CD4-positive, alpha-beta T cell treated with Interleukin-17A for 4 hours (primary cell): ENCODE data around the gene NAT14.

Source experiments
- DNase-seq: peaks from one replicate; pipeline ENCODE4 v3.0.0-alpha.2; 2020; ENCODE audit warnings: mixed read lengths

Gene NAT14

DNA sequence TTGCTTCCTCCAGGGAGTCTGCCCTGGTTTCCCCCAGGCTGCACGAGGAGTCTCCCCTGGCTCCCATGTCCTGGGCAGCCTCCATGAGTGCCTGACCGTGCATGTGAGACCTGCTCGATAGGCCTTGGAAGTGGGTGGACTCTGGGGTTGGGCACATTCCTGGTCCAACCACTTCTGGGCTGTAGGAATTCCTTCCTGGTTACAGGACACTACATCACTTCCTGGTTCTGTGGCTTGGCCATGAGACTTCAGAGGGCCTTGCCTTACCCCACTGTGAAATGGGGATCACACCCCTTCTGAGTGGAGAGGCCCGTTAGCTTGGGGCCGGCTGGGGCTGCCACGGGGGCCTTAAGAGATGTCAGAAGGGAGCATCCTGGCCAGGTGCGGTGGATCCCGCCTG, 12.5 kb upstream of the NAT14 start:
- no peak for DNase-seq

DNA sequence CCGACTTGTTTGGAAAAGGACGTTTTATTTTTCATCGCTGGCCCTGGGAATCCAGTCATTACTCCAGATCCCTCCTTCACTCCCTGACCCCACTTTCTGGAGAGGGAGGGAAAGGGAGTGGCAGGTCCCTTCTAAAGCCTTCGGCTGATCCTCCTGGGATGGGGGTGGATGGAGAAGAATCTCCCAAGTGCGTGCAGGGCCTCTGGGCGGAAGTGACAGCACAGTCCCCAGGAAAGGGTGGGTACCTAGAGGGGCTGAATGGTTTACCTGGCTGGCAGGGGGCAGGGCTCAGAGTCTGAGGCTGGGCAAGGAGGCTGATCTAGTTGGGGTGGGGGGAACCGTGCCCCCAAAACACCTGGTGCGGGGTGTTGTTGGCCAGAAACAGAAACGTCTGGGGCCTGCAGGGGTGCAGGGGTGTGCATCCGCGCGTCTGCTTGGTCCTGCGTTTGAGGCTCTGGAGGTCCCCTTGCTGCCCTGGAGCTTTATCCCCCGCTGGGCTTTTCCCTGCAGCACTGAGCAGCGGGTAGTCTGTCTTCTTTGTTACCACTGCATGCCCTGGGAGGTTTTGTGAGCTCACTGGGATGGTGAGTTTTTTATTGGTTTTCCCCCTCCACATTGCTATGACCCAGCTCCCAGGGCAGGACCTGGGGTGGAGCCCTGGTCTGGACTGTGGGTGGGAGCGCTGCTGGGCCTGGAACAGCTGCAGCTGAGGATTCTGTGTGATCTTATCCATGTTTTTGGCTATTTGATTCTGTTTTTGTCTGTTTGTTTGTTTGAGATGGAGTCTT, 11.6 kb upstream of the NAT14 start:
- no peak for DNase-seq

DNA sequence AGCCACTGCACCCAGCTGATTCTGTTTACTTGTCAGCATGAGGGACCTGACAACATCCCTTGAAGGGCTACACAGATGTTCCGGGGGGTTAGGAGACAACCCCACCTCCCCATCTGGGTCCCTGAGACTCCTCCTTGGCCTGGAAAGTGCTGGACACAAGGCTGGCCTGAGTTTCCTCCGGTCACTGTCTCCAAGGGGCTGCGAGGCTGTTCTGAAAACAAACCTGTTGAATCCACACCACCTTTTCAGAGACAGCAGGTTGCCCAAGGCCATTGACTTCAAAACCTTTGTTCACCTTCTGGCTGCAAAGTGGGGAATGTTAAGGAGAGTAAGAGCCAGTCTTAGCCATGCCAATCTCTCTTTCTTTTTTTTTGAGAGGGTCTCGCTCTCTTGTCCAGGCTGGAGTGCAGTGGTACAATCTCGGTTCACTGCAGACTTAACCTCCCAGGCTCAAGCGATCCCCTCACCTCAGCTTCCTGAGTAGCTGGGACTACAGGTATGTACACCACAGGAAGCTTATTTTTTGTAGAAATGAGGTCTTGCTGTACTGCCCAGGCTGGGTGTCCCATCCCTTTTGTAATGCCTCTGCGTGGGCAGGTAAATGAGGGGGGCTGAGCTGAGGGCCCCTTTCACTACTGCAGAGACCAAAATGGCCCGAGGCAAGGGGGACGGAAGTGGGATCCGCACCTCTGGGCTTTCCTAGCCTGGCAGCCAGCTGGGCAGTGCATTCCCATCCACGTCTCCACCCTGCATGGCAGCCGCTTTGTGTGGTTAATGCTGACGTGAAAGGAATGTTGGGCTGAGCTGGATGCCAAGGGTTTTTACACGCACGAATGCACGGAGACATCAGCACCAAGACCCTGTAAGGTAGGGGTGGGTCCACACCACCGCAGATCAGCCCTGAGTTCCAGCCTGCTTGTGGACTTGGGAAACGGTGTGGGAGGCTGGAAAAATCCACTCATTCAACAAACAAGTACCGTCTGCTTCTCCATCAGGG, 10.4 kb upstream of the NAT14 start:
- DNase-seq: no peak

DNA sequence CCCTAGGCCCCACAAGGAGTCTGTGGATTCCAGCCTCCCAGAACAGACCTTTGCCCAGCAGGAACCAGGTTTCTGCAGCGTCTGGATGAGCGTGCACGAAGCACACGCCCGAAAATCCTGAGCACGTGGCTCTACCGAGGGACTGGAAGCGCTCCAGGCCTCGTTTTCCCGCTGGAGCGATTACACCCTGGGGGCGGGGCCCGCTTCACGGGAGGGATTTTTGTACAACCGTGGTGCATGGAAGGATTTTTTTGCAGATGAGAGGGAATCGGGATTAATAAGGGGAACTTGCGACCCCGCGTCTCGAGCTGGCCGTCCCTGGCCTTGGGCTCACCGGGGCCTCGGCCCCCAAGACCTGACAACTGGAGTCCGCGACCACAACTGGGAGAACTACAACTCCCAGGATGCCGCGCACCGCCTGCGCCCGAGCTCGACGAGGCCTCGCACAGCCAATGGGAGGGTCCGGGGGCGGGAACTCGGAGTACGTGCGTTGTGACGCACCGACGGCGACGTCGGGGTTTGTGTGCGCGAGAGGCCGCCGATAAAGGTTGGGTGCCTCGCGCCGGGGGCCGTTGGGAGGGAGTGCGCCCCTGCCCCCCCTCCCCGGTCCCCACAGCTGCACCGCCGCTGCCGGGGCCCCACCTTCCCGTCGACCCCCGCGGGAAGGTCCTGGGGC, 8.8 kb upstream of the NAT14 start, which contains the start of gene ZNF628:
ZNF628 (plus strand) TSS at position 518 of the 676 bp plus-strand sequence. CDS start 3,294 bp downstream, outside the sequence.
- peak; percentile 99 for DNase-seq

DNA sequence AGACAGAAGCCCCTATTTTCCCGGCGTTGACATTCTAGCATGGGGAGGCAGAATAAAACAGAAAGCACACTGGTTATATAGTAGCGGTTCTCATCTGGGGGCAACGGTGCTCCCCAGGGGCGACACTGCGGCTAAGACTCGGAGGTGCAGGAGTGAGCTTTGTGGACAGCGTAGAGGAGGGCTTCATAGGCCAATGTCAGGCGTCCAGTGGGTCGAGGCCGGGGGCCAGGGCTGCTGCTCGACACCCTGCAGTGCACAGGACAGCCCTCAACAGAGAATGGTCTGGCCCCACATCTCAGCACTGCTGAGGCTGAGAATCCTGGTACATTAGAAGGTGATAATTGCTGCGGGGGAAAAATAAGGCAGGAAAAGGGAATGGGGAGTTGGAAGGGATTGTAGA, 7.1 kb upstream of the NAT14 start:
- DNase-seq: no peak

DNA sequence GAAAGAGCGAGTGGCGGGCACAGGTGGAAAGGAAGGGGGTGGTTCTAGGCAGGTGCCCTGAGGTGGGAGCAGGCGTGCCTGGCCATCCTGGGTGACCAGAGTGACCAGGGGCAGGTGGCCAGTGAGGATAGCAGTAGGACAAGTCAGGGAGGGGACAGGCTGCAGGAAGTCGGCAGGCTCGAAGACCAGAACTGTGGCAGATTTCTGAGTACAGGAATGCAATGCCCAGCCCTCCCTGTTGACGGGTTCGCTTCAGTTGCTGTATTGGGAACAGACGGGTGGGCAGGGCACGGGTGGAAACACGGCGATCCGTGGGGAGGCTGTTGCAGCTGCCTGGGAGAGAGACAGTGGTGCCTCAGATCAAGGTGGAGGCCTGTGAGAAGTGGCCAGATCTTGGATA, 6.6 kb upstream of the NAT14 start:
- DNase-seq: no peak

DNA sequence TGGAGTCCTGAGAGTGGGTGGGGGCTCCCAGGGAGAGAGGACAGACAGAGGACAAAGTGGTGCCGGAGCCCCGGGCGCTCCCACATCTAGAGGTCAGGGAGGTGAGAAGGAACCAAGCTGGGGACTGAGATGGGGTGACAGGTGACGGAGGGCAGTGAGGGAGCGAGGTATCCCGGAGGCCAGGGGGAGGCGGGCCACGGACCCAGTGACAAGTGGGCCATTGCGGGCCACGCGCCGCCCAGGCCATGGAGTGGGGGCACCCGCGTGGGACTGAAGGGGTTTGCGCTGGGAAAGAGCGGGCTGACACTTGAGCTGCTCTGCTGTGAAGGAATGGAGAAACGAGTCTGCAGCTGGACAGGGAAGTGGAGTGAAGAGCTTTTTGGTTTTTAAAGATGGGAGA, 5.9 kb upstream of the NAT14 start:
- DNase-seq: no peak

DNA sequence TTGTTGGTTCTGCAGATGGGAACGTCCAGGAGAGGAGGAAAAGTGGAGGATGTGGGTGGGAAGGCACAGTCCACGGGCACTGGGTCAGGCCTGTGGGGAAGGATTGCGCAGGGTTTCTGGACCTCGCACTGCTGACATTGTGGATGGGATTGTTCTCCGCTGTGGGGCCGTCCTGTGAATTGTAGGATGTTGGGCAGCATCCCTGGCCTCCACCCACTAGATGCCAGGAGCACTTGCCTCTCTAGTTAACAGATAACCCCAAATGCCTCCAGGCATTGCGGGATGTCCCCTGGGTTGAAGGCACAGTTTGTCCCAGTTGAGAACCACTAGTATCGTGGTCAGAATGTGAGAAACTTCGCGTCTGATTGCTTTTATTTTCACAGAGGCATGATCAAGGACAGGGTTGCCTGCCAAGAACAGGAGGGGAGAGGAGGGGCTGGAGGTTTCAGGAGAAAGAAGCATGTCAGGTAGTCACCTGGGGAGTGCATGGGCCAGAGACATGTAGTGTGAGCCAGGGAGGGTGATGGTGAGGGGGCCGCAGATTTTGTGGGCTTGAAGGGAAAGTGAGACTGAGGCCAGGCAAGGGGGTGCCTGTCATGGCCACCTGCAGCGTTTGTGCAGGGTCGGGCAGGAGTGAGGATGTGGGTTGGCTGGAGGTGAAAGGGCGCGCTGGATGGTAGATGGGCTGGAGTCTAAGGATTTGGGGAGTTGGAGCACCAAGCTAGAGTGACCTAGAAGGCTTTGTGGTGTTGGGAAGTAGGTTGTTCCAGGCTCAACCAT, 5.3 kb upstream of the NAT14 start:
- DNase-seq: no peak

DNA sequence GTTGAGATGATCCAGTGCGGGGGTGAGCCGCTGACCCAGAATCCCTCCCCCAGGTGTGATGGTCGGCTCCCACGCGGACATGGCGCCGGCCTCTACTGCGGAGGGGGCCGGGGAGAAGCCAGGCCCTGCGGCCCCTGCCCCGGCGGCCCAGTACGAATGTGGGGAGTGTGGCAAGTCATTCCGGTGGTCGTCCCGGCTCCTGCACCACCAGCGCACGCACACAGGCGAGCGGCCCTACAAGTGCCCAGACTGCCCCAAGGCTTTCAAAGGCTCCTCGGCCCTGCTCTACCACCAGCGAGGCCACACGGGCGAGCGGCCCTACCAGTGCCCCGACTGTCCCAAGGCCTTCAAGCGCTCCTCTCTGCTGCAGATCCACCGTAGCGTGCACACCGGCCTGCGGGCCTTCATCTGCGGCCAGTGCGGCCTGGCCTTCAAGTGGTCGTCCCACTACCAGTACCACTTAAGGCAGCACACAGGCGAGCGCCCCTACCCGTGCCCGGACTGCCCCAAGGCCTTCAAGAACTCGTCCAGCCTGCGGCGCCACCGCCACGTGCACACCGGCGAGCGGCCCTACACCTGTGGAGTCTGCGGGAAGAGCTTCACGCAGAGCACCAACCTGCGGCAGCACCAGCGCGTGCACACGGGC, 3.7 kb upstream of the NAT14 start:
- DNase-seq: no peak

DNA sequence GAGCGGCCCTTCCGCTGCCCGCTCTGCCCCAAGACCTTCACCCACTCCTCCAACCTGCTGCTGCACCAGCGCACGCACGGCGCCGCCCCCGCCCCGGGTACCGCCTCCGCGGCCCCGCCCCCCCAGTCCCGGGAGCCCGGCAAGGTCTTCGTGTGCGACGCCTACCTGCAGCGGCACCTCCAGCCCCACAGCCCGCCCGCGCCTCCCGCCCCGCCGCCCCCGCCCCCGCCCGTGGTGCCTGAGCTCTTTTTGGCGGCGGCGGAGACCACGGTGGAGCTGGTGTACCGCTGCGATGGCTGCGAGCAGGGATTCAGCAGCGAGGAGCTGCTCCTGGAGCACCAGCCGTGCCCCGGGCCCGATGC, 3.2 kb upstream of the NAT14 start:
- DNase-seq: no peak

DNA sequence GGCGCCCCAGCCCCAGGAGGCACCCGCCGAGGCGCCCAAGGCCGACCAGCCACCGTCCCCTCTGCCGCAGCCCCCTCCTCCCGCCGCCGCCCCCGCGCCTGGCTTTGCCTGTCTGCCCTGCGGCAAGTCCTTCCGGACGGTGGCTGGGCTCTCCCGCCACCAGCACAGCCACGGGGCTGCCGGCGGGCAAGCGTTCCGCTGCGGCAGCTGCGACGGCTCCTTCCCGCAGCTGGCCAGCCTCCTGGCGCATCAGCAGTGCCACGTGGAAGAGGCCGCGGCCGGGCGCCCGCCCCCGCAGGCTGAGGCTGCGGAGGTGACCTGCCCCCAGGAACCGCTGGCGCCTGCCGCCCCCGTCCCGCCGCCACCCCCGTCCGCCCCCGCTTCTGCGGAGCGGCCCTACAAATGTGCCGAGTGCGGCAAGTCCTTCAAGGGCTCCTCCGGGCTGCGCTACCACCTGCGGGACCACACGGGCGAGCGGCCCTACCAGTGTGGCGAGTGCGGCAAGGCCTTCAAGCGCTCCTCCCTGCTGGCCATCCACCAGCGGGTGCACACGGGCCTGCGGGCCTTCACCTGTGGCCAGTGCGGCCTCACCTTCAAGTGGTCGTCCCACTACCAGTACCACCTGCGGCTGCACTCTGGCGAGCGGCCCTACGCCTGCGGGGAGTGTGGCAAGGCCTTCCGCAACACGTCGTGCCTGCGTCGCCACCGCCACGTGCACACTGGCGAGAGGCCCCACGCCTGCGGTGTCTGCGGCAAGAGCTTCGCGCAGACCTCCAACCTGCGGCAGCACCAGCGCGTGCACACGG, 2.6 kb upstream of the NAT14 start:
- no peak for DNase-seq

DNA sequence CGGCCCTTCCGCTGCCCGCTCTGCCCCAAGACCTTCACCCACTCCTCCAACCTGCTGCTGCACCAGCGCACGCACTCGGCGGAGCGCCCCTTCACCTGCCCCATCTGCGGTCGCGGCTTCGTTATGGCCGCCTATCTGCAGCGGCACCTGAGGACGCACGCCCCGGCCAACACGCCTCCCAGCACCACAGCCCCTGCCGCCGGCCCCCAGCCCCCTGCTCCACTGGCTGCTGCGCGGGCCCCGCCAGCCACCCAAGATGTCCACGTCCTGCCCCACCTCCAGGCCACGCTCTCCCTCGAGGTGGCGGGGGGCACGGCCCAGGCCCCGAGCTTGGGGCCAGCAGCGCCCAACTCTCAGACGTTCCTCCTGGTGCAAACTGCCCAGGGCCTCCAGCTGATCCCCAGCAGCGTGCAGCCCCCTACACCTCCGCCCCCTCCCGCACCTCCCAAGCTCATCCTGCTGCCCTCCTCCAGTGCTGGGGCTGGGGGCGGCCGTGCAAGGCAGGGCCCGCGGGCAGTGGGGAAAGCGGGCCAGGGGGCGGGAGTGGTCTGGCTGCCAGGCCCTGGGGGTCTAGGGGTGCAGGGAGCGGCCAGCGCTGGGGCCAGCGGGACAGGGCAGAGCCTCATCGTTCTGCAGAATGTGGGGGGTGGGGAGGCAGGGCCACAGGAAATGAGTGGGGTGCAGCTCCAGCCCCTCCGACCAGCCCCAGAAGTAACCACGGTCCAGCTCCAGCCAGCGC, 1.9 kb upstream of the NAT14 start:
- DNase-seq: no peak

DNA sequence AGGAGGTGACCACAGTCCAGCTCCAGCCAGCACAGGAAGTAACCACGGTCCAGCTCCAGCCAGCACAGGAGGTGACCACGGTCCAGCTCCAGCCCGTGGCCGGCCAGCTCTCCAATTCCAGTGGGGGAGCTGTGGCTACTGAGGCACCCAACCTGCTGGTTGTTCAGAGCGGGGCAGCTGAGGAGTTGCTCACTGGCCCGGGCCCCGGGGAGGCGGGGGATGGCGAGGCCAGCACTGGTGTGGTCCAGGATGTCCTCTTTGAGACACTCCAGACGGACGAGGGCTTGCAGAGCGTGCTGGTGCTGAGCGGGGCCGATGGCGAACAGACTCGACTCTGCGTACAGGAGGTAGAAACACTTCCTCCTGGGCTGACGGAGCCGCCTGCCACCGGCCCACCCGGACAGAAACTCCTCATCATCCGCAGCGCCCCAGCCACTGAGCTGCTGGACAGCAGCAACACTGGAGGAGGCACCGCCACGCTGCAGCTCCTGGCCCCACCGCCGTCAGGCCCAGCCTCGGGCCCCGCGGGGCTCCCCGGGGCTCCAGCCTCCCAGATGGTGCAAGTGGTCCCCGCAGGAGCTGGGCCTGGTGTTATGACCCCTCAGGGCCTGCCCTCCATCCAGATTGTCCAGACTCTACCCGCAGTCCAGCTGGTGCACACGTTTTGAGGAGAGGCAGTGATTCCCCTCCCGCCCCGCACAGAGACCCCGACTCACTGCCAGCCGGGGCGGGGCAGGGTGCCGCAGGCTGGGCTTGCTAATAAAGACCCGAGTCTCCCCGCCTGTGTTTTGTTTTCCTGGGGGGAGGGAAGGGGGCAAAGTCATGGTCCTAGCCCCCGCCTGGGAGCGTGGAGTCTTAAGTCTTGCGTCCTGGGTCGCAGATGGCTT, 1.0 kb upstream of the NAT14 start:
- no peak for DNase-seq

DNA sequence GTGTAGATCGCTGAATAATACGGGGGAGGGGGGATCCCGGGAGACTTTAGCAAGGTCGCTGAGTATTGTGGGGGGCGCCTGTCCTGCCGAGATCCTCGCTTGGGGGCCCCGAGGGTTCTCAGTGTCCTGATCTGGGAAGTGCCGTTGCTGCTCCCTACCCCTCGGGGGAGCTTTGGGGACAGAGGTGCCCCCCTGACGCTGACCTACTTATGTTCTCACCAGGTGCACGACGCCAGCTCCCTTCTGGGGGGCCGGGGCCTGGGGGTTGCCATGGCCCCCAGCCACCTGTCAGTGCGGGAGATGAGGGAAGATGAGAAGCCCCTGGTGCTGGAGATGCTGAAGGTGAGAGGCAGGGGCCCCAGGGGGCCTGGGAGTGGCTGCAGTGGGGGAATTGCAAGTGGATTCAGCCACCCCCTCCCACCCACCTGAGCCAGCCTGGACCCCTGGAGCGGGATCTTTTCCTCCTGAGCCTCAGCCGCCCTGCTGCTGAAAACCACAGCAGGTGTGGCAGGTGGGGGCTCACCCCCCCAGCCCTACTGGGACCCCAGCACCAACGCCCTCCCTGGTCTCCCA, 537 bp downstream of the NAT14 start:
- no peak for DNase-seq

DNA sequence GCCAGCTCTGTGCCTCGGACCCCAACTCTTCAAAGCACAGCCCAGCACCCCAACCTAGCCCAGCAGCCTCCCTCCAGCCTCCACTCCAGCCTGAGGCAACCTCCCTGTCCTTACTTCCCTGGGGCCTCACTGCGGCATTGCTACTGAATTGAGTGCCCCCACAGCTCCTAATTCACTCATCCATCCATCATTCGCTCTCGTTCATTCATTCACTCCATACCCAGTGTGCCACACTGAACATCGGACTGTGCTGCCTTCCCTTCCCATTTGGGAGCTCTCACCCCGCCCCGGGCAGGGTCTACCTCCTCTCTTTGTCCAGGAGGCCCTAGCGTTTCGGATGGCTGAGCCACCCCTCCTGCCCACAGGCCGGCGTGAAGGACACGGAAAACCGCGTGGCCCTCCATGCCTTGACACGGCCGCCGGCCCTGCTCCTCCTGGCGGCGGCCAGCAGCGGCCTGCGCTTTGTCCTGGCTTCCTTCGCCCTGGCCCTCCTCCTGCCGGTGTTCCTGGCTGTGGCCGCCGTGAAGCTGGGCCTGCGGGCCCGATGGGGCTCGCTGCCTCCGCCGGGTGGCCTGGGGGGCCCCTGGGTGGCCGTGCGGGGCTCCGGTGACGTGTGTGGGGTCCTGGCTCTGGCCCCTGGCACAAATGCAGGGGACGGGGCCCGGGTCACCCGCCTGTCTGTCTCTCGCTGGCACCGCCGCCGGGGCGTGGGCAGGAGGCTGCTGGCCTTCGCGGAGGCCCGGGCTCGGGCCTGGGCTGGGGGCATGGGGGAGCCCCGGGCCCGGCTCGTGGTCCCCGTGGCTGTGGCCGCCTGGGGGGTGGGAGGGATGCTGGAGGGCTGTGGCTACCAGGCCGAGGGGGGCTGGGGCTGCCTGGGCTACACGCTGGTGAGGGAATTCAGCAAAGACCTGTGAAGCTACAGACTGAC, 1.3 kb downstream of the NAT14 start:
- no peak for DNase-seq

DNA sequence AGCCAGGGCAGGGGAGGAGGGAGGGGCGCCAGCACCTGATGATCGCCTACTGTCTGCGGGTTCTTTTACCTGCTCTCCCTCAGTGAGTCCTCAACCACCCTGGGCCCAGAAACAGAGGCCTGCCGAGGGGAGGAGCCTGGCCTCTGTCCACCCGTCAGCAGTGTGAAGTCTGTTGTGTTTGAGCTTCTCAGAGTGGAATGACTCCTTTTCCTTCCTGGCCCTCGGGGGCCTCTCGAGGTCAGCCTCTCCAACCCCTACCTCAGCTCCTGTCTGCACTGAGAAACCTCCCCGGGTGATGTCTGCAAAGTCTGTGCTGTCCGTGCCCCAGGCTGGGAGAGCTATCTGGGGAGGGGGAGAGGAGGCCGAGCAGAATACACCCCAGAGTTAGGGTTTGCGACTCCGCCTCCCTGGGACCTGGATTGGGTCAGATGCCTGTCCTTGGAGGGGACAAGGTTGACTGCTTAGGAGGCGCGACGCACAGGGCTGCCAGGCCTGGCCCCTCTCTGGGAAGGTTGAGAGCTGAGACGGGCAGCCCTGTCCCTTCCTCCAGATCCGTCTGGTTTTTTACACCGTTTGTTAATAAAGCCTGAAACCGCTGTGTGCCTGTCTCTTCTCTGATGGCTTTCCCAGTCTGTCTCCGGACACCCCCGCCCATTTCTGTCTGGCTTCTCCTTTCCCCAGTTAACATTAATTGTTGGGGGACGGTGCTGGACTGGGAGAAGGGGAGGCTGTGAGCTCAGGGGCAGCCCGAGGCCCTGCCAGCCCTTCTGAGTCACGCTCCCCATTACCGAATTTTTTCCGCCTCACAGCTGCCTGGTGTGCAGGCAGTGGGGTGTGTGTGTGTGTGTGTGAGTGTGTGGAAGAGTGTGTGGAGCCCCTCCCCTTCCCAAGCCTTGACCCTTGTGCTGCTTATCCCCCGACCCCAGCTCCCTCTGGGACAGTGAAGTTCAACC, 2.3 kb downstream of the NAT14 start:
- DNase-seq: no peak
